ENCODE results near the gene TRAPPC1. TPM values are rescaled to one million over a fixed set of nuclear protein-coding genes. Genes with fewer than 3 reads are reported as not detected.
A peak's percentile ranks its signal among the peaks of the same experiment; 100 is the strongest.

TRAPPC1 gene
- total RNA-seq, 1 experiment from 2014 or later, result 224 TPM

DNA sequence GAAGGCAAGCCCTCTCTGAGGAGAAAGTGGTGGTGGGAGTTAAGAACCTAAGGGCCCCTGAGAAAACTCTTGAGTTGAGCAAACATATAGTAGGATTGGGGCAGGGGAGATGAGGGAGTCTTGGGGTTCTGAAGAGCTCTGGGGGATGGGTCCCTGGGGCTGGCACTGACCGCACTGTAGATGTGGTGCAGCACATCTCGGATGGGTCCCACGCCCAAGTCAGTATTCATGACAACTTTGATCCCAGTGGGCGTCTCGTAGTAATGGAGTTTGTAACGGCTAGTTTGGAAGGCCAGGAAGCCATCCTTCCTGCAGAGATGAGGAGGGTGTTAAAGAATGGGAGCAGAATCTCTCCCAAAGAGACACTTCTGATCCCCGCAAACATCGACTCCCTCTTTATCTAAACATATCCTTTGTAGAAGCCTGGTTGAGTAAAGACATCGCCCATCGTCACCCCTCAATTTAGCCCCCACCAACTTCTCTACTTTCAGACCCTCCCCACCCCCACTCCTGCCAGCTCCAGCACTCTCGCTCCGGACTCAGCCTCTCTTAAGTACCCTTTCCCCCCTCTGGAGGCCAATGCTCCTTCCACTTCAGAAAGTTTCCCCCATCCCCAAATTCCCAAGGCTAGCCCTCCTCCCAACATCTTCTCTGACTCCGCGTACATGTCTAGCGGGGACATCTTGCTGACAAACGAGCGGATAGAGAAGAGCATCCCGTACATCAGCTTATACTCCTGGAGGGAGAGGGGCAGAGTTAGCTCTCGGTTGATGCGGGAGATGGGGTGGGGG lies 710 bp downstream of the TRAPPC1 start:
- Histone ChIP-seq H3K4me2 (peak overlapping the region; percentile 97), H3K27ac (no peak overlapping the region), H3F3A (ENCODE audit: insufficient read depth, low read depth) (no peaks in the 10 kb centered on the region; the same call in 1 of the 2 replicates), H3K9me2 (ENCODE audit: insufficient read depth) (no peaks in the 10 kb centered on the region), H3K79me2 (ENCODE audit: low read depth) (peaks cover 30% of the 10 kb centered on the region), H3K36me3 (ENCODE audit: low read depth) (no peaks in the 10 kb centered on the region), H3K27me3 (ENCODE audit: insufficient read depth, low read depth) (no peaks in the 10 kb centered on the region), H3K4me3 (peak overlapping the region; percentile 88), H2AFZ (peak overlapping the region; percentile 82), H4K20me1 (ENCODE audit: insufficient read depth) (no peaks in the 10 kb centered on the region), H3K9me3 (ENCODE audit: insufficient read depth, low read depth) (no peaks in the 10 kb centered on the region), H3K4me1 (replicated peaks; ENCODE audit: insufficient read depth) (peaks cover 11% of the 10 kb centered on the region)
- TF ChIP-seq, protein P1, sequence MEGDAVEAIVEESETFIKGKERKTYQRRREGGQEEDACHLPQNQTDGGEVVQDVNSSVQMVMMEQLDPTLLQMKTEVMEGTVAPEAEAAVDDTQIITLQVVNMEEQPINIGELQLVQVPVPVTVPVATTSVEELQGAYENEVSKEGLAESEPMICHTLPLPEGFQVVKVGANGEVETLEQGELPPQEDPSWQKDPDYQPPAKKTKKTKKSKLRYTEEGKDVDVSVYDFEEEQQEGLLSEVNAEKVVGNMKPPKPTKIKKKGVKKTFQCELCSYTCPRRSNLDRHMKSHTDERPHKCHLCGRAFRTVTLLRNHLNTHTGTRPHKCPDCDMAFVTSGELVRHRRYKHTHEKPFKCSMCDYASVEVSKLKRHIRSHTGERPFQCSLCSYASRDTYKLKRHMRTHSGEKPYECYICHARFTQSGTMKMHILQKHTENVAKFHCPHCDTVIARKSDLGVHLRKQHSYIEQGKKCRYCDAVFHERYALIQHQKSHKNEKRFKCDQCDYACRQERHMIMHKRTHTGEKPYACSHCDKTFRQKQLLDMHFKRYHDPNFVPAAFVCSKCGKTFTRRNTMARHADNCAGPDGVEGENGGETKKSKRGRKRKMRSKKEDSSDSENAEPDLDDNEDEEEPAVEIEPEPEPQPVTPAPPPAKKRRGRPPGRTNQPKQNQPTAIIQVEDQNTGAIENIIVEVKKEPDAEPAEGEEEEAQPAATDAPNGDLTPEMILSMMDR (conservative IDR thresholded peaks at IDR 0.05), result no peak
- TF ChIP-seq EZH2 (IDR thresholded peaks at IDR 0.05; ENCODE audit: low read depth), result no peak
- BruUV-seq (replicated peaks), result TSS peak; percentile 81
- DNase-seq, result no peak
- ChIA-PET CTCF (interaction anchor here (0.7 to 1.0 kb wide), 4 partner anchors 58 to 106 kb away, joined by 4 to 9 read pairs (median 6); no protein-coding TSS in a partner anchor), POLR2A (ENCODE audit: unreplicated experiment) (interaction anchor here (0.5 to 0.9 kb wide), 3 partner anchors 14 to 506 kb away, joined by 4 to 9 read pairs (median 5); no protein-coding TSS in a partner anchor)
- intact Hi-C loops (cut with micrococcal nuclease; ENCODE audit: unreplicated experiment), result loop anchor here (5.0 kb wide), 1 partner anchor 44 kb away; the partner anchor contains the start of gene CHD3

DNA sequence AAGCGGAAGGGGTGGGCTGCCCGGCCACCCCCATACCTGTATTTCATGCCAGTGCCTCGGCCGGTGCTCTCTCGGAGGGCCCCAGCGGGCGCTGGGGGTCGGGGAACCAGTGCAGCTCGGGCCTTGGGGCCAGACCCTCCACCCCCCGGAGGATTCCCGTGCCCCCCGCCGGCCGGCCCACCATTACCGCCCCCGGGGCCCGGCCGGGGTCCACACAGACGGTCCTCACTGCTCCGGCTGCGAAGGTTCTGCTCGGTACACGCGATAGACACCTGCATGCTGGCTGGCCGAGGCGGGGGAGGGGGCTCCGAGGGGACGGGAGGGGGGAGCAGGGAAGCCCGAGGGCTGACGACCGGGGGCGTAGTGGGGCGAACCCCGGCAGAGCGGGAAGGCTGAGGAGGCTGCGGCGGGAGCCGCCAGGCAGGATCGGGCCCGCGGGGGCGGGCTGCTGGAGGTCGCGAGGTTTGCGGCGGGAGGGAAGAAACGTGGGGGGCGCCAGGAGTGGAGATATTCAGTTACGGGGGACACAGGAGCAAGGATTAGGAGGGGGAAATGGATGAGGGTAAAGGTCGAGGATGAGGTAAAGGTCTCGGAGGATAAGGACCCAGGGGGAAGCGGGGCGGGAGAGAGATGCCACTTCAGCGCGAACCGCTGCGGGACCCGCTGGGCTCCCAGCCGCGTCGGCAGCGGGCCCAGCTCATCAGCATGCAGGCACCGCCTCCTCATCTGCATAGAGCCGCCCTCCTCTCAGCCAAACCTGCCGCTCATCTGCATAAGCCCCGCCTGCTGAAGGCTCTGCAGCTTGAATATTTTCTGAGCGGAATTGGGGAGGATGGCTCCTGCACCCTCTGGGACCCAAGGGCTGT lies 2.4 kb downstream of the TRAPPC1 start, which contains the start of gene KCNAB3:
Gene KCNAB3 (minus strand): TSS at position 699 of the 866 bp plus-strand sequence. CDS start 421 bp downstream, at position 278.
- H3K9me3 ChIP-seq (ENCODE audit: insufficient read depth, low read depth), result no peaks in the 10 kb centered on the region
- intact Hi-C loops (cut with micrococcal nuclease; ENCODE audit: unreplicated experiment), result loop anchor here (5.0 kb wide), 1 partner anchor 42 kb away; the partner anchor contains the start of gene CHD3
- no peak for TF ChIP-seq EZH2 (IDR thresholded peaks at IDR 0.05; ENCODE audit: low read depth)
- TF ChIP-seq, protein P1 (conservative IDR thresholded peaks at IDR 0.05), result no peak
- no peaks in the 10 kb centered on the region for H3K36me3 ChIP-seq (ENCODE audit: low read depth)
- no peak within 1 kb of the TSS for H3K4me3 ChIP-seq
- H4K20me1 ChIP-seq (ENCODE audit: insufficient read depth), result no peaks in the 10 kb centered on the region
- ChIA-PET CTCF (no interaction called here), POLR2A (ENCODE audit: unreplicated experiment) (interaction anchor here (0.6 kb wide), 1 partner anchor 526 kb away, joined by 5 read pairs; no protein-coding TSS in a partner anchor)
- no peaks in the 10 kb centered on the region for H3K27me3 ChIP-seq (ENCODE audit: insufficient read depth, low read depth)
- H3K79me2 ChIP-seq (ENCODE audit: low read depth), result peaks cover 27% of the 10 kb centered on the region
- no TSS peak for BruUV-seq (replicated peaks)
- H3K4me2 ChIP-seq, result peak within 1 kb of the TSS; percentile 97; the same call in 1 of the 2 replicates
- H3K27ac ChIP-seq, result no peak within 1 kb of the TSS
- H3K4me1 ChIP-seq (replicated peaks; ENCODE audit: insufficient read depth), result peaks cover 11% of the 10 kb centered on the region
- H3F3A ChIP-seq (ENCODE audit: insufficient read depth, low read depth), result no peaks in the 10 kb centered on the region; the same call in 1 of the 2 replicates
- no peaks in the 10 kb centered on the region for H3K9me2 ChIP-seq (ENCODE audit: insufficient read depth)
- DNase-seq, result no peak
- H2AFZ ChIP-seq, result no peak within 1 kb of the TSS

DNA sequence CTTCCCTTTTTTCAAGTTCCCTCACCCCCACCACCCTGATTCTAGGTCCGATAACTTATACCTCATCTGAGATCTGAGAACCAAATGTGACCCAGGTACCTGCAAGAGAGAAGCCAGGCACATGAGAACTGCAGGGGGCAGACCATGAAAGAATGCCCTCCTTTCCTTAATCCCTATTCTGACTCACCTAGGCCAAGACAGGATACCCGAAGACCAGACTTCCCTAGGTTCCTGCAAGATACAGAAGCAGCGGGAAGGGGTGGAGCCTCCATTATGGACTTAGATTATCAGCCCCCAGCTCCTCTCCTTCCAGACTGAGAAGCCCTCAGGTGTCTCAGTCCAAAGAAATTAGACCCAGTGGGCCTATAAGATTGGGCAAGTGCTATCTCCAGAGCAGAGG lies 4.2 kb downstream of the TRAPPC1 start:
- intact Hi-C loops (cut with micrococcal nuclease; ENCODE audit: unreplicated experiment), result no loop called here

More for the DNA sequence above, 4.2 kb downstream of the TRAPPC1 start:
- Histone ChIP-seq H3K27me3 (ENCODE audit: insufficient read depth, low read depth) (no peaks in the 10 kb centered on the region), H3K4me2 (no peak overlapping the region), H3K4me1 (replicated peaks; ENCODE audit: insufficient read depth) (no peaks in the 10 kb centered on the region; the same call in 1 of the 2 replicates), H3K36me3 (ENCODE audit: low read depth) (no peaks in the 10 kb centered on the region), H4K20me1 (ENCODE audit: insufficient read depth) (no peaks in the 10 kb centered on the region), H2AFZ (no peak overlapping the region), H3F3A (ENCODE audit: insufficient read depth, low read depth) (no peaks in the 10 kb centered on the region; the same call in 1 of the 2 replicates), H3K9me2 (ENCODE audit: insufficient read depth) (no peaks in the 10 kb centered on the region), H3K9me3 (ENCODE audit: insufficient read depth, low read depth) (no peaks in the 10 kb centered on the region), H3K4me3 (no peak overlapping the region), H3K79me2 (ENCODE audit: low read depth) (peaks cover 10% of the 10 kb centered on the region), H3K27ac (no peak overlapping the region)
- TF ChIP-seq EZH2 (IDR thresholded peaks at IDR 0.05; ENCODE audit: low read depth), result no peak
- TF ChIP-seq, protein P1 (conservative IDR thresholded peaks at IDR 0.05), result no peak
- no TSS peak for BruUV-seq (replicated peaks)
- CTCF ChIA-PET, result interaction anchor here (0.6 kb wide), 1 partner anchor 62 kb away, joined by 3 read pairs; no protein-coding TSS in a partner anchor
- POLR2A ChIA-PET (ENCODE audit: unreplicated experiment), result no interaction called here
- no peak for DNase-seq
